ENCODE measurements around the gene PARD6G. TPM values are rescaled to one million over a fixed set of nuclear protein-coding genes. Genes with fewer than 3 reads are reported as not detected.

PARD6G gene
- total and polyA plus RNA-seq, 2 of the 8 experiments (the other 6 are each of a cell fraction or from before 2014, with no cell fraction given), result 11.3 to 17.9 TPM

- Histone ChIP-seq H4K8ac (ENCODE audit: extremely low read depth, insufficient read depth, low read length) (no peak overlapping the region), H3K18ac (ENCODE audit: extremely low read depth, low read length) (no peak overlapping the region), H2BK15ac (ENCODE audit: low read length) (no peak overlapping the region), H3K9ac (replicated peaks in 1 of 4; ENCODE audit: extremely low read depth in 1 of 4, low read depth in 3 of 4, low read length in 3 of 4) (no peak overlapping the region), H3K27ac (ENCODE audit: low read depth, low read length) (no peak overlapping the region), H4K20me1 (replicated peaks in 1 of 2; ENCODE audit: control insufficient read depth in 1 of 2, insufficient read depth in 2 of 2, low read length in 2 of 2) (peaks cover 2 to 3% of the 10 kb centered on the region in 2 experiments), H2AK5ac (ENCODE audit: low read depth, low read length) (no peak overlapping the region), H3K27me3 (replicated peaks in 1 of 4; ENCODE audit: control insufficient read depth in 3 of 4, extremely low read depth in 1 of 4, insufficient read depth in 3 of 4, low read length in 3 of 4) (no peaks in the 10 kb centered on the region), H3K4ac (replicated peaks; ENCODE audit: insufficient read length, low read depth, low read length) (no peak overlapping the region), H3K4me3 (ENCODE audit: extremely low read depth in 1 of 4, insufficient read depth in 2 of 4, low read depth in 3 of 4, low read length in 4 of 4) (no peak overlapping the region), H3K23ac (ENCODE audit: insufficient read length) (no peak overlapping the region), H3K56ac (replicated peaks; ENCODE audit: insufficient read length, low read depth, low read length) (no peak overlapping the region), H4K91ac (replicated peaks; ENCODE audit: insufficient read length, low read length) (no peak overlapping the region), H3K36me3 (ENCODE audit: control insufficient read depth in 2 of 4, insufficient read depth in 4 of 4, low read length in 3 of 4) (no peaks in the 10 kb centered on the region), H3K14ac (ENCODE audit: insufficient read length) (no peak overlapping the region), H3K4me2 (ENCODE audit: insufficient read depth in 1 of 2, low read depth in 2 of 2, low read length in 2 of 2) (no peak overlapping the region), H3K9me3 (ENCODE audit: insufficient read depth in 2 of 2, low read depth in 1 of 2, low read length in 1 of 2) (no peaks in the 10 kb centered on the region), H3K79me2 (ENCODE audit: control insufficient read depth in 1 of 2, insufficient read depth in 2 of 2, low read length in 2 of 2) (0 out of 4 replicates have a peak, but pooled peaks cover 0 to 4% of the 10 kb centered on the region in 2 experiments), H2BK12ac (ENCODE audit: low read depth, low read length) (no peak overlapping the region), H3K4me1 (replicated peaks in 1 of 4; ENCODE audit: control insufficient read depth in 3 of 4, insufficient read depth in 4 of 4, low read length in 3 of 4) (no peaks in the 10 kb centered on the region), H2BK5ac (ENCODE audit: low read depth, low read length) (no peak overlapping the region), H2BK120ac (replicated peaks; ENCODE audit: low read depth, low read length) (no peak overlapping the region), H3K79me1 (ENCODE audit: low read depth, low read length) (no peaks in the 10 kb centered on the region; the same call in 1 of the 2 replicates), H2AFZ (ENCODE audit: low read length) (no peak overlapping the region), H3K23me2 (ENCODE audit: low read depth, low read length) (no peaks in the 10 kb centered on the region), H2BK20ac (ENCODE audit: low read length) (no peak overlapping the region), H4K5ac (ENCODE audit: insufficient read length, low read depth, low read length) (no peak overlapping the region)
- ChIA-PET CTCF (ENCODE audit: partially characterized antibody) (interaction anchor here (0.6 to 3.0 kb wide), 6 partner anchors 9 to 223 kb away, joined by 3 to 17 read pairs (median 5); partner anchors contain the start of gene PARD6G), POLR2A (ENCODE audit: partially characterized antibody) (interaction anchor here (1.6 kb wide), 1 partner anchor 8 kb away, joined by 3 read pairs; no protein-coding TSS in a partner anchor)
- 84% methylated on average over 6 of the region's 6 CpGs; no CpG with 5 or more reads in 1 of the 2 experiments for WGBS, 2 experiments (ENCODE audit: extremely low coverage in 1 of 2, insufficient coverage in 1 of 2, insufficient read length in 1 of 2, insufficient replicate concordance in 2 of 2, low coverage in 1 of 2, low lambda C conversion rate in 2 of 2, missing lambda C conversion rate in 1 of 2)
- FAIRE-seq (peak; percentile 75), DNase-seq (ENCODE audit: low read depth in 1 of 2, low spot score in 2 of 2) (peak in 1 of 2 experiments; percentile 34)
- TF ChIP-seq HDAC2 (IDR thresholded peaks at IDR 0.05; ENCODE audit: borderline replicate concordance in 1 of 2, low read depth in 2 of 2, low read length in 2 of 2), result no peak
- no peak for TF ChIP-seq SP2 (IDR thresholded peaks at IDR 0.05; ENCODE audit: low read length)
- no peak for TF ChIP-seq EP300 (IDR thresholded peaks at IDR 0.05; ENCODE audit: borderline replicate concordance in 1 of 2, low read depth in 2 of 2, low read length in 2 of 2)
- TF ChIP-seq SIX5 (IDR thresholded peaks at IDR 0.05; ENCODE audit: low read depth, low read length), result no peak
- TF ChIP-seq EGR1 (IDR thresholded peaks at IDR 0.05; ENCODE audit: borderline replicate concordance, low read depth, low read length), result no peak
- no peak for TF ChIP-seq ATF2 (IDR thresholded peaks at IDR 0.05; ENCODE audit: low read length)
- no peak for TF ChIP-seq POLR2A (IDR thresholded peaks at IDR 0.05; ENCODE audit: control extremely low read depth in 1 of 2, low read depth in 2 of 2, low read length in 2 of 2)
- TF ChIP-seq EZH2 (IDR thresholded peaks at IDR 0.05; ENCODE audit: low read depth, low read length, severe bottlenecking), result no peak
- no peak for TF ChIP-seq BRCA1 (IDR thresholded peaks at IDR 0.05; ENCODE audit: low read depth, low read length)
These were observed 36.8 kb downstream of the PARD6G start for GRCh38 chr18:80210312-80211083.

Data from H1 (cell line).